DOHH2 (cell line): ENCODE results near the gene BPTF.
A peak's percentile ranks its signal among the peaks of the same experiment; 100 is the strongest.

Source experiments
- CTCF ChIP-seq: fragments of 200-600 bp; sonication (generic); IDR thresholded peaks from one replicate; pipeline ENCODE4 v1.5.1; 2014; ENCODE audit warnings: antibody characterized with exemption, mild to moderate bottlenecking, low read depth, low read length; ENCODE audit not compliant: poor library complexity, severe bottlenecking
- EZH2phosphoT487 ChIP-seq: fragments of 200-600 bp; sonication (generic); IDR thresholded peaks from 2 replicates; pipeline ENCODE4 v1.6.1; 2017; ENCODE audit warnings: borderline replicate concordance, mild to moderate bottlenecking, antibody characterized with exemption, low read length, moderate library complexity, mixed read lengths

- TF ChIP-seq EZH2phosphoT487 (no peak), CTCF (peak; percentile 23)
These were observed 37.4 kb downstream of the BPTF start for GRCh38 chr17:67862614-67863217.
